B cell (primary cell): ENCODE measurements around the gene TWIST2. TPM values are rescaled to one million over a fixed set of nuclear protein-coding genes. Genes with fewer than 3 reads are reported as not detected.

Experiments
- ATAC-seq: fragments of 200-7000 bp; cut with Tn5 transposase; one replicate; pipeline ENCODE4 v1.10.0; 2021; ENCODE audit warnings: low read depth, mild to moderate bottlenecking, moderate number of reproducible peaks, moderate library complexity
- CTCF ChIA-PET: fragments of 350-600 bp; sonication (Branson Sonifier 250); formaldehyde crosslinking; loops from one replicate; lab custom pipeline; 2021; ENCODE audit warnings: antibody characterized with exemption, inconsistent platforms; lab: Charles Lee
- POLR2A ChIA-PET: fragments of 350-600 bp; sonication (Branson Sonifier 250); formaldehyde crosslinking; loops from one replicate; lab custom pipeline; 2021; ENCODE audit warnings: antibody characterized with exemption; lab: Charles Lee
- DNase-seq: peaks from one replicate; pipeline ENCODE4 v3.0.0; 2013
- H2AFZ ChIP-seq: 2 replicates; pipeline ENCODE4 v1.6.1; 2012; ENCODE audit warnings: mild to moderate bottlenecking, low read depth, low read length; ENCODE audit not compliant: insufficient read depth, poor library complexity, severe bottlenecking
- H3K27ac ChIP-seq, 2 donors: 1 replicate in 1 of 2; 2 replicates in 1 of 2; pipeline ENCODE4 v1.5.1; 2012 to 2013; ENCODE audit warnings: low read length in 2 of 2, mild to moderate bottlenecking in 2 of 2, moderate library complexity in 1 of 2
- H3K27me3 ChIP-seq, 4 experiments: fragments of 200-600 bp in 1 of 4; sonication (generic) in 1 of 4; replicated peaks in 1 of 4; 1 replicate in 2 of 4; 2 replicates in 2 of 4; pipeline versions ENCODE4 v1.6.1 to v1.7.0; 2013 to 2016; ENCODE audit warnings: low read length in 3 of 4, mild to moderate bottlenecking in 2 of 4, mixed read lengths in 1 of 4, moderate library complexity in 1 of 4; ENCODE audit not compliant: insufficient read depth in 4 of 4, control insufficient read depth in 3 of 4; ENCODE audit errors: control extremely low read depth in 1 of 4
- H3K36me3 ChIP-seq, 2 experiments: replicated peaks in 1 of 2; 1 replicate in 1 of 2; 2 replicates in 1 of 2; pipeline versions ENCODE4 v1.6.1 to v1.7.1; 2013; ENCODE audit warnings: low read length in 1 of 2; ENCODE audit not compliant: insufficient read depth in 2 of 2, control insufficient read depth in 1 of 2; ENCODE audit errors: control extremely low read depth in 1 of 2, extremely low read depth in 1 of 2
- H3K4me1 ChIP-seq, 2 donors: fragments of 200-600 bp in 1 of 2; sonication (generic) in 1 of 2; 1 replicate in 1 of 2; 2 replicates in 1 of 2; pipeline versions ENCODE4 v1.5.1 to v1.6.1; 2013 to 2017; ENCODE audit warnings: low read length in 2 of 2; ENCODE audit not compliant: control insufficient read depth in 2 of 2, insufficient read depth in 2 of 2
- H3K4me2 ChIP-seq: replicated peaks from 2 replicates; pipeline ENCODE3; 2012; ENCODE audit warnings: mild to moderate bottlenecking, low read depth, low read length; ENCODE audit not compliant: poor library complexity, severe bottlenecking
- H3K4me3 ChIP-seq, 5 experiments: fragments of 200-600 bp in 1 of 5; sonication (generic) in 1 of 5; 1 replicate in 3 of 5; 2 replicates in 2 of 5; pipeline versions ENCODE4 v1.5.1 to v1.7.0; 2011 to 2016; ENCODE audit warnings: low read length in 4 of 5, mild to moderate bottlenecking in 4 of 5, low read depth in 2 of 5, control low read depth in 1 of 5, moderate library complexity in 1 of 5; ENCODE audit not compliant: insufficient read depth in 1 of 5; ENCODE audit errors: control extremely low read depth in 1 of 5, extremely low read depth in 1 of 5
- H3K79me2 ChIP-seq: fragments of 200-600 bp; sonication (generic); one replicate; pipeline ENCODE4 v1.6.0; 2016; ENCODE audit warnings: low read length; ENCODE audit not compliant: control insufficient read depth, insufficient read depth
- H3K9ac ChIP-seq: fragments of 200-600 bp; sonication (generic); 2 replicates; pipeline ENCODE4 v1.6.1; 2017; ENCODE audit warnings: mild to moderate bottlenecking, low read length, moderate library complexity
- H3K9me3 ChIP-seq, 3 donors: one replicate each; pipeline versions ENCODE4 v1.6.1 to v1.7.1; 2013; ENCODE audit warnings: low read length in 2 of 3; ENCODE audit not compliant: control insufficient read depth in 2 of 3, insufficient read depth in 1 of 3; ENCODE audit errors: control extremely low read depth in 1 of 3
- H4K20me1 ChIP-seq: 2 replicates; pipeline ENCODE4 v1.6.0; 2012; ENCODE audit warnings: mild to moderate bottlenecking, low read length; ENCODE audit not compliant: insufficient read depth, control insufficient read depth, poor library complexity, severe bottlenecking
- H3K27ac Mint-ChIP-seq: one replicate; pipeline ENCODE4 v1.8.0; 2021; ENCODE audit warnings: mixed read lengths
- H3K27me3 Mint-ChIP-seq: one replicate; pipeline ENCODE4 v1.8.0; 2021; ENCODE audit warnings: mixed read lengths
- H3K4me1 Mint-ChIP-seq: one replicate; pipeline ENCODE4 v1.8.0; 2021; ENCODE audit warnings: mixed read lengths
- H3K4me3 Mint-ChIP-seq: one replicate; pipeline ENCODE4 v1.8.0; 2021; ENCODE audit warnings: mixed read lengths
- H3K9me3 Mint-ChIP-seq: one replicate; pipeline ENCODE4 v1.8.0; 2022; ENCODE audit warnings: mixed read lengths; ENCODE audit not compliant: insufficient read depth
- EZH2 ChIP-seq: IDR thresholded peaks from 2 replicates; pipeline ENCODE4 v1.6.1; 2012; ENCODE audit warnings: borderline replicate concordance, low read depth, mild to moderate bottlenecking, moderate library complexity, low read length; ENCODE audit not compliant: insufficient read depth, poor library complexity, severe bottlenecking
- WGBS: methylation state at CpG from one replicate; pipeline ENCODE4 v1.1.5; 2013; ENCODE audit warnings: missing lambda C conversion rate; ENCODE audit not compliant: insufficient coverage; 5-methylcytosine and 5-hydroxymethylcytosine counted together
- intact Hi-C: fragments of 100-400 bp; cut with micrococcal nuclease; formaldehyde crosslinking; loops from one replicate; pipeline ENCODE4 v1.10.0; 2022
- polyA plus RNA-seq: library from polyadenylated mRNA; depleted of rRNA; stranded (reverse); fragments of >200 nt; gene quantifications from 2 replicates; pipeline ENCODE4 v1.2.3, GENCODE V29; 2012
- total RNA-seq, 2 donors: library from RNA; stranded (reverse); fragments of 120-200 nt in 1 of 2; gene quantifications; 1 replicate in 1 of 2; 2 replicates in 1 of 2; pipeline versions ENCODE4 v1.2.3 to v1.2.4, GENCODE V29; 2013 to 2022
- TF ChIP-seq, protein P1 (sequence below): fragments of 200-600 bp; IDR thresholded peaks from one replicate; pipeline ENCODE4 v1.8.0; 2022; ENCODE audit warnings: antibody characterized with exemption, mild to moderate bottlenecking

TWIST2 gene
- total and polyA plus RNA-seq, 2 donors (not counting 1 experiment from before 2014, with no cell fraction given) = 0.07 TPM; not detected in 1

DNA sequence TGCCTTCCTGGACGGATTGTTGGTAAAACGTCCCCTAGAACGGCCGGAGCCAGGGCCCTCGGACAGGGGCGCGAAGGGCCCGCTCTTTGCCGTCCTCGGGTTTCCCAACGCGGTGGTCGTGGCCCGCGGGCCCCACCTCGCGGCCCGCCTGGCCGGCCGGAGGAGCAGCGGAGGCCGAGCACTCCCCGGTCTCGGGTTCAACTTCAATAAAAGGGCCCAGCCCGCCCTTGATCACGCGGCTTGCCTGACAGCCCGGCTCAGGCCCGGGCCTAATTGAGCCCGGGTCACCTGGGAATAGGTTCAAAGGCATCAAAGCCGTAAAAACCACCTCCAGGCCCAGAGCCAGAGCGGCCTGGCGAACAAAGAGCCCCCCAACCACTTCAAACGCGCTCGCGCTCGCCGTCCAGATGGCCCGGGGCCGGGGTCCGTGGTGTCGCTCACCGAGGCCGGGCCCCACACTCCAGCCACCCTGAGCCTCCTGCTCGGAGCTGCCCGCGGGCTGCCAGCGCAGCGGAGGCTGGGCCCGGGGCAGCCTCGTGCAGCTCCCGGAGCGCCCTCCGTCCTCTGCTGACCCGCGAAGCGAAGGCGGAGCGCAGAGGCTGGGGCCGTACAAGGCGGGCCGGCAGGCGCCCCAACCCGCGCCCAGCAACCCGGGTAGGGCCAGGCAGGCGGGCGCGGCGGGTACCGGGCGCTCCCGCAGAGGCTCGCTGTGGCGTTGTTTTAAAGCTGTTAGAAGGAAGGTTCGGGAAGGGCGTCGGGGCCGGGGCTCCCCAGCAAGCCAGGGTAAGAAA, 1.1 kb upstream of the TWIST2 start:
- TF ChIP-seq, protein P1, sequence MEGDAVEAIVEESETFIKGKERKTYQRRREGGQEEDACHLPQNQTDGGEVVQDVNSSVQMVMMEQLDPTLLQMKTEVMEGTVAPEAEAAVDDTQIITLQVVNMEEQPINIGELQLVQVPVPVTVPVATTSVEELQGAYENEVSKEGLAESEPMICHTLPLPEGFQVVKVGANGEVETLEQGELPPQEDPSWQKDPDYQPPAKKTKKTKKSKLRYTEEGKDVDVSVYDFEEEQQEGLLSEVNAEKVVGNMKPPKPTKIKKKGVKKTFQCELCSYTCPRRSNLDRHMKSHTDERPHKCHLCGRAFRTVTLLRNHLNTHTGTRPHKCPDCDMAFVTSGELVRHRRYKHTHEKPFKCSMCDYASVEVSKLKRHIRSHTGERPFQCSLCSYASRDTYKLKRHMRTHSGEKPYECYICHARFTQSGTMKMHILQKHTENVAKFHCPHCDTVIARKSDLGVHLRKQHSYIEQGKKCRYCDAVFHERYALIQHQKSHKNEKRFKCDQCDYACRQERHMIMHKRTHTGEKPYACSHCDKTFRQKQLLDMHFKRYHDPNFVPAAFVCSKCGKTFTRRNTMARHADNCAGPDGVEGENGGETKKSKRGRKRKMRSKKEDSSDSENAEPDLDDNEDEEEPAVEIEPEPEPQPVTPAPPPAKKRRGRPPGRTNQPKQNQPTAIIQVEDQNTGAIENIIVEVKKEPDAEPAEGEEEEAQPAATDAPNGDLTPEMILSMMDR = no peak
- TF ChIP-seq EZH2 = no peak
- H3K4me1 Mint-ChIP-seq = no peaks in the 10 kb centered on the region
- no peak overlapping the region for H3K4me3 Mint-ChIP-seq
- peaks cover 0 to 37% (median 10%) of the 10 kb centered on the region in 4 experiments for H3K27me3 ChIP-seq
- peak overlapping the region; percentile 55 for H3K4me2 ChIP-seq
- no peaks in the 10 kb centered on the region for H4K20me1 ChIP-seq
- H3K27ac Mint-ChIP-seq = no peak overlapping the region
- no peak for DNase-seq
- ATAC-seq = no peak
- peaks cover 0 to 3% (median 0%) of the 10 kb centered on the region in 3 donors for H3K9me3 ChIP-seq
- H3K4me1 ChIP-seq = peaks cover 0 to 3% of the 10 kb centered on the region in 2 donors
- ChIA-PET POLR2A (no interaction called here), CTCF (no interaction called here)
- H3K4me3 ChIP-seq = no peak overlapping the region
- H3K27me3 Mint-ChIP-seq = peaks cover 44% of the 10 kb centered on the region
- no peak overlapping the region for H3K9ac ChIP-seq
- H3K36me3 ChIP-seq = no peaks in the 10 kb centered on the region
- H3K79me2 ChIP-seq = no peaks in the 10 kb centered on the region
- 8% methylated on average over 80 of the region's 80 CpGs for WGBS
- no peak overlapping the region for H3K27ac ChIP-seq
- H3K9me3 Mint-ChIP-seq = no peaks in the 10 kb centered on the region
- intact Hi-C loops = no loop called here
- H2AFZ ChIP-seq = no peak overlapping the region

DNA sequence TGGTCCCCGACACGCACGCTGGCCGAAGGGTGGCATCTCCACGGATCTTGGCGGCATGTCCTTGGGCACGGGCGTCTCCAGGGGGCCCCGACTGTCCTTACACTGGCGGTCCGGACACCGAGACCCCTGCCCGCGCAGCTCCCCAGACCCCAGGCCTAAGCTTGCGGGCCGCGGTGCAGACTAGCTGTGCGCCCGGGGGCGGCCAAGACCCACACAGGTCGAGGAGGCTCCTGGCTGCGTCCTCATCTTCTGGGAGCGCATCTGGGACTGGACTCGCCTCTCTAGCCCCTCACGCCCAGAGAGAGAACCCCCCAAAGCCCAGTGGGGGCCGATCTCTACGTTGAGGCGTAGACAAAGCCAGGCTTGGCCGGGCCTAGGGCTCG, 475 bp upstream of the TWIST2 start:
- POLR2A ChIA-PET = no interaction called here

More for the DNA sequence above, 475 bp upstream of the TWIST2 start:
- CTCF ChIA-PET = no interaction called here
- H3K9me3 Mint-ChIP-seq = no peaks in the 10 kb centered on the region
- no peak overlapping the region for H2AFZ ChIP-seq
- no peak overlapping the region for H3K9ac ChIP-seq
- H3K9me3 ChIP-seq = peaks cover 0 to 3% (median 0%) of the 10 kb centered on the region in 3 donors
- peaks cover 0 to 37% (median 10%) of the 10 kb centered on the region in 4 experiments for H3K27me3 ChIP-seq
- TF ChIP-seq, protein P1 = no peak
- no peak for TF ChIP-seq EZH2
- peak overlapping the region; percentile 55 for H3K4me2 ChIP-seq
- no peaks in the 10 kb centered on the region for H4K20me1 ChIP-seq
- H3K27ac Mint-ChIP-seq = no peak overlapping the region
- ATAC-seq = no peak
- no peak overlapping the region for H3K4me3 ChIP-seq
- 18% methylated on average over 30 of the region's 30 CpGs for WGBS
- no peaks in the 10 kb centered on the region for H3K4me1 Mint-ChIP-seq
- peaks cover 48% of the 10 kb centered on the region for H3K27me3 Mint-ChIP-seq
- H3K4me3 Mint-ChIP-seq = no peak overlapping the region
- H3K4me1 ChIP-seq = peaks cover 0 to 3% of the 10 kb centered on the region in 2 donors
- no peak overlapping the region for H3K27ac ChIP-seq
- no peaks in the 10 kb centered on the region for H3K79me2 ChIP-seq
- intact Hi-C loops = no loop called here
- H3K36me3 ChIP-seq = no peaks in the 10 kb centered on the region
- DNase-seq = no peak
